Lower leg skin (tissue), 3 donors: ENCODE results near the gene DOCK7.

Experiments used
- CTCF ChIP-seq, 3 donors: fragments of 450-650 bp; IDR thresholded peaks; one replicate each; pipeline ENCODE4 v1.5.1; 2016; ENCODE audit warnings: antibody characterized with exemption in 3 of 3, mild to moderate bottlenecking in 3 of 3, moderate library complexity in 2 of 3
- POLR2A ChIP-seq, 2 donors: fragments of 450-650 bp; IDR thresholded peaks; one replicate each; pipeline ENCODE4 v1.6.1; 2016 to 2017; ENCODE audit warnings: antibody characterized with exemption in 2 of 2, mild to moderate bottlenecking in 1 of 2, moderate library complexity in 1 of 2

DNA sequence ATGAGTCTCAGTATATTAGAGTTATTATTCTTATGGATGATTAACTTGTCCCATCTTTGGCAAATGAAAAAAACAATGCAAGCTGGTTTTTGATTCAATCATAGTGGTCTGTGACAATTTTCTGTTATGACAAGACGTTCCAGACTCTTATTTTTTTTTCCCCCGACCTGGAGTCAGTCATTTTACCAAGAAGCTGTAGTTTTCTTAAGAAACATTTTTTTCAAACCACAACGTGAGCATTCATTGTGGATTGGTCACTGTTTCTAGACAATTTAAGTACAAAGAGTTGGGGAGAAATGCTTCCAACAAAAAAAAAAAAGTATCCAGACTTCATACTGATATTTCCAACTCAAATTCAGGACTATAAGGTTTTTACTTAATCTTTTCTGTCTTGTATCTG lies 98.9 kb downstream of the DOCK7 start:
- TF ChIP-seq POLR2A (IDR thresholded peaks at IDR 0.05) (no peak), CTCF (IDR thresholded peaks at IDR 0.05) (no peak)
